IMR-90 (cell line): Measurements from ENCODE around the gene MEIG1. TPM values are rescaled to one million over a fixed set of nuclear protein-coding genes. Genes with fewer than 3 reads are reported as not detected.
A peak's percentile ranks its signal among the peaks of the same experiment; 100 is the strongest.

Source experiments
- ATAC-seq: fragments of 200-7000 bp; cut with Tn5 transposase; 2 replicates; pipeline ENCODE4 v1.9.1; 2020; ENCODE audit warnings: low read depth, mild to moderate bottlenecking, moderate library complexity
- BruUV-seq: library from RNA; stranded (reverse); fragments of 400-500 nt; replicated peaks from 2 replicates; lab custom pipeline; 2021; lab: Mats Ljungman, UMichigan
- CTCF ChIA-PET: fragments of 300-600 bp; formaldehyde crosslinking; extraction: SDS; loops from one replicate; lab custom pipeline; 2021; ENCODE audit warnings: antibody characterized with exemption; lab: Yijun Ruan, JAX
- POLR2A ChIA-PET: fragments of 300-600 bp; sonication (Branson Sonifier 250); formaldehyde crosslinking; loops from one replicate; lab custom pipeline; 2022; ENCODE audit warnings: antibody characterized with exemption; ENCODE audit not compliant: unreplicated experiment; lab: Charles Lee
- DNase-seq: peaks from one replicate; pipeline ENCODE4 v3.0.0; 2013
- H2AFZ ChIP-seq: replicated peaks from 2 replicates; pipeline ENCODE3; 2013; ENCODE audit warnings: low read length, mild to moderate bottlenecking; ENCODE audit not compliant: poor library complexity
- H2AK5ac ChIP-seq: 2 replicates; pipeline ENCODE4 v1.6.1; 2013; ENCODE audit warnings: low read depth, low read length, inconsistent platforms
- H2AK9ac ChIP-seq: replicated peaks from 2 replicates; pipeline ENCODE3; 2013; ENCODE audit warnings: mild to moderate bottlenecking, low read depth, low read length, moderate library complexity; ENCODE audit not compliant: poor library complexity
- H2BK120ac ChIP-seq: 2 replicates; pipeline ENCODE4 v1.6.1; 2013; ENCODE audit warnings: low read depth, low read length, inconsistent platforms
- H2BK15ac ChIP-seq: 3 replicates; pipeline ENCODE4 v1.6.1; 2013; ENCODE audit warnings: low read depth, low read length, inconsistent platforms
- H2BK20ac ChIP-seq: 2 replicates; pipeline ENCODE4 v1.6.1; 2013; ENCODE audit warnings: low read depth, mild to moderate bottlenecking, inconsistent platforms, low read length, moderate library complexity
- H2BK5ac ChIP-seq: 2 replicates; pipeline ENCODE4 v1.6.1; 2013; ENCODE audit warnings: mild to moderate bottlenecking, low read depth, low read length, inconsistent platforms; ENCODE audit not compliant: poor library complexity, severe bottlenecking
- H3K14ac ChIP-seq: replicated peaks from 2 replicates; pipeline ENCODE4 v1.6.1; 2013; ENCODE audit warnings: low read depth, low read length, inconsistent platforms
- H3K18ac ChIP-seq: 2 replicates; pipeline ENCODE4 v1.6.1; 2013; ENCODE audit warnings: low read depth, low read length, control low read depth
- H3K23ac ChIP-seq: 2 replicates; pipeline ENCODE4 v1.6.1; 2013; ENCODE audit warnings: low read depth, low read length, inconsistent platforms
- H3K27ac ChIP-seq: 2 replicates; pipeline ENCODE4 v1.5.1; 2013; ENCODE audit warnings: mild to moderate bottlenecking, control low read depth, low read length; ENCODE audit not compliant: insufficient read depth
- H3K27me3 ChIP-seq: 2 replicates; pipeline ENCODE4 v1.6.1; 2013; ENCODE audit warnings: low read length; ENCODE audit not compliant: control insufficient read depth, insufficient read depth
- H3K36me3 ChIP-seq: 2 replicates; pipeline ENCODE4 v1.6.1; 2013; ENCODE audit warnings: low read length, mixed read lengths; ENCODE audit not compliant: control insufficient read depth, insufficient read depth
- H3K4ac ChIP-seq: 2 replicates; pipeline ENCODE4 v1.6.1; 2013; ENCODE audit warnings: low read depth, low read length, inconsistent platforms
- H3K4me1 ChIP-seq: 2 replicates; pipeline ENCODE4 v1.6.1; 2013; ENCODE audit warnings: low read length, mixed read lengths; ENCODE audit not compliant: control insufficient read depth, insufficient read depth
- H3K4me2 ChIP-seq: 2 replicates; pipeline ENCODE4 v1.6.1; 2013; ENCODE audit warnings: low read depth, mild to moderate bottlenecking, control low read depth, low read length, moderate library complexity
- H3K4me3 ChIP-seq: 2 replicates; pipeline ENCODE4 v1.5.1; 2013; ENCODE audit warnings: low read depth, mild to moderate bottlenecking, control low read depth, low read length, moderate library complexity; ENCODE audit not compliant: insufficient read depth
- H3K56ac ChIP-seq: 2 replicates; pipeline ENCODE4 v1.6.1; 2013; ENCODE audit warnings: low read length, inconsistent platforms; ENCODE audit not compliant: insufficient read depth; ENCODE audit errors: extremely low read depth
- H3K79me1 ChIP-seq, 2 experiments: 2 replicates each; pipeline ENCODE4 v1.6.1; 2013; ENCODE audit warnings: low read length in 2 of 2, inconsistent platforms in 1 of 2, low read depth in 1 of 2
- H3K9ac ChIP-seq: 2 replicates; pipeline ENCODE4 v1.6.1; 2013; ENCODE audit warnings: low read depth, low read length, control low read depth
- H3K9me1 ChIP-seq: 2 replicates; pipeline ENCODE4 v1.6.1; 2013; ENCODE audit warnings: low read length, inconsistent platforms; ENCODE audit not compliant: insufficient read depth
- H3K9me3 ChIP-seq: 2 replicates; pipeline ENCODE4 v1.6.1; 2013; ENCODE audit warnings: low read length; ENCODE audit not compliant: control insufficient read depth, insufficient read depth
- H4K20me1 ChIP-seq: 2 replicates; pipeline ENCODE4 v1.6.1; 2013; ENCODE audit warnings: low read length, inconsistent platforms; ENCODE audit not compliant: insufficient read depth
- H4K5ac ChIP-seq: 2 replicates; pipeline ENCODE4 v1.6.1; 2013; ENCODE audit warnings: mild to moderate bottlenecking, low read depth, low read length, control low read depth
- H4K8ac ChIP-seq, 2 experiments: 2 replicates each; pipeline ENCODE4 v1.6.1; 2013; ENCODE audit warnings: low read depth in 2 of 2, low read length in 2 of 2, control low read depth in 1 of 2, inconsistent platforms in 1 of 2
- H4K91ac ChIP-seq: 2 replicates; pipeline ENCODE4 v1.6.1; 2013; ENCODE audit warnings: low read depth, low read length, inconsistent platforms; ENCODE audit not compliant: insufficient read depth
- MXI1 ChIP-seq: IDR thresholded peaks from 2 replicates; pipeline ENCODE4 v1.6.1; 2012; ENCODE audit warnings: low read depth, mild to moderate bottlenecking, low read length, moderate library complexity, borderline replicate concordance
- RFX5 ChIP-seq: IDR thresholded peaks from 2 replicates; pipeline ENCODE4 v1.8.0; 2012; ENCODE audit warnings: low read depth, mild to moderate bottlenecking, low read length, moderate library complexity
- SMC3 ChIP-seq: fragments of 150-350 bp; IDR thresholded peaks from 2 replicates; pipeline ENCODE4 v1.6.1; 2016; ENCODE audit warnings: low read depth, mild to moderate bottlenecking, antibody characterized with exemption, low read length, moderate library complexity
- WGBS, 2 experiments: methylation state at CpG; one replicate each; pipeline versions ENCODE4 v1.1.5 to v1.1.7; 2013; ENCODE audit warnings: missing lambda C conversion rate in 2 of 2; ENCODE audit not compliant: insufficient read length in 1 of 2; ENCODE audit errors: extremely low coverage in 2 of 2; 5-methylcytosine and 5-hydroxymethylcytosine counted together
- dilution Hi-C: fragments of 300-500 bp; cut with HindIII; formaldehyde crosslinking; loops from one replicate; pipeline ENCODE4 v1.14.3; 2018; ENCODE audit warnings: low sequenced_read_pairs; ENCODE audit not compliant: unreplicated experiment
- in situ Hi-C: fragments of 300-500 bp; cut with MboI; formaldehyde crosslinking; loops from 3 replicates; pipeline ENCODE4 v1.14.3; 2019; ENCODE audit warnings: low sequenced_read_pairs, inconsistent platforms, mixed read lengths
- intact Hi-C: fragments of 100-400 bp; cut with micrococcal nuclease; formaldehyde crosslinking; loops from 2 replicates; pipeline ENCODE4 v1.10.0; 2022
- polyA plus RNA-seq, 3 experiments: library from polyadenylated mRNA; depleted of rRNA; stranded (reverse); fragments of >200 nt; gene quantifications; 2 replicates each; pipeline ENCODE4 v1.2.3, GENCODE V29; 2012; ENCODE audit warnings: low replicate concordance in 1 of 3
- total RNA-seq: library from RNA; depleted of rRNA; stranded (reverse); fragments of >200 nt; gene quantifications from 2 replicates; pipeline ENCODE4 v1.2.3, GENCODE V29; 2012

The MEIG1 gene
- total and polyA plus RNA-seq, 2 of the 4 experiments (the other 2 are of a cell fraction), result not detected

DNA sequence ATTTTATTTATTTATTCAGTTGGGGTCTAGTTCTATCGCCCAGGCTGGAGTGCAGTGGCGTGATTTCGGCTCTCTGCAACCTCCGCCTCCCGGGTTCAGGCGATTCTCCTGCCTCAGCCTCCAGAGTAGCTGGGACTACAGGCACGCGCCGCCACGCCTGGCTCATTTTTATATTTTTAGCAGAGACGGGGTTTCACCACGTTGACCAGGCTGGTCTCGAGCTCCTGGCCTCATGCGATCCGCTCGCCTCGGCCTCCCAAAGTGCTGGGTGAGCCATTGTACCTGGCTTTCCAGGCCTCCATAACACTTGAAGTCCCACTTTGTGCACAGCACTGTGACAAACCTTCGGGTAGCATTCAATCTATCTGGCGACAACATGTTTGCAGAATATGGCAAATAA is 4.3 kb upstream of the MEIG1 start:
- H3K56ac ChIP-seq, result no peak overlapping the region
- dilution Hi-C loops, result no loop called here
- H2AK9ac ChIP-seq, result no peak overlapping the region
- H3K36me3 ChIP-seq, result no peaks in the 10 kb centered on the region
- peak overlapping the region; percentile 50 for H3K4ac ChIP-seq
- peaks cover 8% of the 10 kb centered on the region; the same call in 1 of the 2 replicates for H3K9me1 ChIP-seq
- no peak overlapping the region for H3K18ac ChIP-seq
- no peak overlapping the region for H3K23ac ChIP-seq
- TF ChIP-seq RFX5 (no peak), MXI1 (no peak), SMC3 (no peak)
- H2AK5ac ChIP-seq, result 0 out of 2 replicates have a peak overlapping the region, but pooled peaks have one; percentile 35
- peak overlapping the region in 1 of 2 experiments; percentile 30; a peak in 3 of 4 replicates for H4K8ac ChIP-seq
- H3K79me1 ChIP-seq, result peaks cover 26 to 38% of the 10 kb centered on the region in 2 experiments
- no peaks in the 10 kb centered on the region for H3K27me3 ChIP-seq
- H3K9me3 ChIP-seq, result no peaks in the 10 kb centered on the region
- no peak overlapping the region for H2BK5ac ChIP-seq
- H3K4me1 ChIP-seq, result no peaks in the 10 kb centered on the region
- no peak overlapping the region for H3K9ac ChIP-seq
- no peaks in the 10 kb centered on the region for H4K20me1 ChIP-seq
- no peak overlapping the region for H3K4me2 ChIP-seq
- no peak overlapping the region for H3K14ac ChIP-seq
- in situ Hi-C loops, result no loop called here
- H4K91ac ChIP-seq, result 0 out of 2 replicates have a peak overlapping the region, but pooled peaks have one; percentile 40
- peak overlapping the region; percentile 19 for H2AFZ ChIP-seq
- H2BK15ac ChIP-seq, result no peak overlapping the region
- 0 out of 2 replicates have a peak overlapping the region, but pooled peaks have one; percentile 7 for H2BK20ac ChIP-seq
- no peak overlapping the region; the same call in 1 of the 2 replicates for H3K27ac ChIP-seq
- no TSS peak for BruUV-seq
- no peak overlapping the region for H2BK120ac ChIP-seq
- ATAC-seq (no peak), DNase-seq (no peak)
- H4K5ac ChIP-seq, result no peak overlapping the region
- ChIA-PET CTCF (no interaction called here), POLR2A (no interaction called here)
- intact Hi-C loops, result no loop called here
- 94% methylated on average over 15 of the region's 19 CpGs; no CpG with 5 or more reads in 1 of the 2 experiments for WGBS, 2 experiments
- no peak overlapping the region for H3K4me3 ChIP-seq
